Measurements from ENCODE around the gene TACC3. TPM values are rescaled to one million over a fixed set of nuclear protein-coding genes. Genes with fewer than 3 reads are reported as not detected.

The TACC3 gene
- polyA plus RNA-seq, 4 donors: 36.8 to 55.0 (median 46.6) TPM

GRCh38 chr4:1743975-1744374 lies 22.7 kb downstream of the TACC3 start:
- DNase-seq (ENCODE audit: low read depth in 4 of 4, low spot score in 2 of 4): no peak

- DNase-seq (ENCODE audit: low read depth in 4 of 4, low spot score in 2 of 4): no peak
Observed at GRCh38 chr4:1744552-1744951, 23.2 kb downstream of the TACC3 start.

- DNase-seq (ENCODE audit: low read depth in 4 of 4, low spot score in 2 of 4): no peak
Observed at GRCh38 chr4:1745165-1745564, 23.8 kb downstream of the TACC3 start.

GRCh38 chr4:1745697-1746096 lies 24.4 kb downstream of the TACC3 start:
- no peak for DNase-seq (ENCODE audit: low read depth in 4 of 4, low spot score in 2 of 4)

GRCh38 chr4:1746265-1746691 lies 25.0 kb downstream of the TACC3 start:
- DNase-seq (ENCODE audit: low read depth in 4 of 4, low spot score in 2 of 4): no peak

- DNase-seq (ENCODE audit: low read depth in 4 of 4, low spot score in 2 of 4): no peak
Observed at GRCh38 chr4:1746919-1747602, 25.7 kb downstream of the TACC3 start.

- no peak for DNase-seq (ENCODE audit: low read depth in 4 of 4, low spot score in 2 of 4)
Observed at GRCh38 chr4:1747603-1747967, 26.3 kb downstream of the TACC3 start.

- DNase-seq (ENCODE audit: low read depth in 4 of 4, low spot score in 2 of 4): no peak
Observed at GRCh38 chr4:1748465-1748995, 27.2 kb downstream of the TACC3 start.

- no peak for DNase-seq (ENCODE audit: low read depth in 4 of 4, low spot score in 2 of 4)
Observed at GRCh38 chr4:1749370-1749769, 28.0 kb downstream of the TACC3 start.

GRCh38 chr4:1749826-1750225 lies 28.5 kb downstream of the TACC3 start:
- DNase-seq (ENCODE audit: low read depth in 4 of 4, low spot score in 2 of 4): no peak

GRCh38 chr4:1750381-1751154 lies 29.2 kb downstream of the TACC3 start:
- DNase-seq (ENCODE audit: low read depth in 4 of 4, low spot score in 2 of 4): no peak

- DNase-seq (ENCODE audit: low read depth in 4 of 4, low spot score in 2 of 4): no peak
Observed at GRCh38 chr4:1751155-1751918, 30.0 kb downstream of the TACC3 start.

- DNase-seq (ENCODE audit: low read depth in 4 of 4, low spot score in 2 of 4): no peak
Observed at GRCh38 chr4:1751919-1752283, 30.6 kb downstream of the TACC3 start.

GRCh38 chr4:1752284-1753041 lies 31.1 kb downstream of the TACC3 start:
- DNase-seq (ENCODE audit: low read depth in 4 of 4, low spot score in 2 of 4): no peak

- DNase-seq (ENCODE audit: low read depth in 4 of 4, low spot score in 2 of 4): no peak
Observed at GRCh38 chr4:1753294-1753696, 32.0 kb downstream of the TACC3 start.

- DNase-seq (ENCODE audit: low read depth in 4 of 4, low spot score in 2 of 4): no peak
Observed at GRCh38 chr4:1753697-1754311, 32.5 kb downstream of the TACC3 start.

GRCh38 chr4:1754336-1754735 lies 33.0 kb downstream of the TACC3 start:
- no peak for DNase-seq (ENCODE audit: low read depth in 4 of 4, low spot score in 2 of 4)

- DNase-seq (ENCODE audit: low read depth in 4 of 4, low spot score in 2 of 4): no peak
Observed at GRCh38 chr4:1755297-1755696, 34.0 kb downstream of the TACC3 start.

- DNase-seq (ENCODE audit: low read depth in 4 of 4, low spot score in 2 of 4): no peak
Observed at GRCh38 chr4:1756079-1756478, 34.8 kb downstream of the TACC3 start.
